ENCODE measurements around the gene IGF1R.
A peak's percentile ranks its signal among the peaks of the same experiment; 100 is the strongest.

IGF1R gene

GRCh38 chr15:98745650-98746374 lies 97.5 kb downstream of the IGF1R start:
- no peaks in the 10 kb centered on the region for H3K4me1 ChIP-seq (ENCODE audit: control insufficient read depth, insufficient read depth, low read length, unreplicated experiment)
- H2AFZ ChIP-seq (ENCODE audit: low read length, unreplicated experiment), result no peak overlapping the region
- H3K27ac ChIP-seq (ENCODE audit: low read depth, low read length), result no peak overlapping the region
- H3K36me3 ChIP-seq (ENCODE audit: insufficient read depth, low read length), result no peaks in the 10 kb centered on the region
- no peak overlapping the region for H3K4me3 ChIP-seq (ENCODE audit: low read depth, low read length)
- no peaks in the 10 kb centered on the region for H3K27me3 ChIP-seq (ENCODE audit: insufficient read depth, low read length)
- peaks cover 77% of the 10 kb centered on the region for H3K79me2 ChIP-seq (ENCODE audit: control insufficient read depth, insufficient read depth, low read length, unreplicated experiment)

- no peak overlapping the region for H2AFZ ChIP-seq (ENCODE audit: low read length, unreplicated experiment)
- H3K27me3 ChIP-seq (ENCODE audit: insufficient read depth, low read length), result no peaks in the 10 kb centered on the region
- no peak overlapping the region for H3K4me3 ChIP-seq (ENCODE audit: low read depth, low read length)
- peaks cover 81% of the 10 kb centered on the region for H3K79me2 ChIP-seq (ENCODE audit: control insufficient read depth, insufficient read depth, low read length, unreplicated experiment)
- no peak overlapping the region for H3K27ac ChIP-seq (ENCODE audit: low read depth, low read length)
- no peaks in the 10 kb centered on the region for H3K36me3 ChIP-seq (ENCODE audit: insufficient read depth, low read length)
- H3K4me1 ChIP-seq (ENCODE audit: control insufficient read depth, insufficient read depth, low read length, unreplicated experiment), result no peaks in the 10 kb centered on the region
Measured at GRCh38 chr15:98746375-98747155, 98.2 kb downstream of the IGF1R start.

- Histone ChIP-seq H3K79me2 (ENCODE audit: control insufficient read depth, insufficient read depth, low read length, unreplicated experiment) (peaks cover 69% of the 10 kb centered on the region), H3K4me3 (ENCODE audit: low read depth, low read length) (no peak overlapping the region), H3K36me3 (ENCODE audit: insufficient read depth, low read length) (no peaks in the 10 kb centered on the region), H3K4me1 (ENCODE audit: control insufficient read depth, insufficient read depth, low read length, unreplicated experiment) (peaks cover 16% of the 10 kb centered on the region), H2AFZ (ENCODE audit: low read length, unreplicated experiment) (no peak overlapping the region), H3K27me3 (ENCODE audit: insufficient read depth, low read length) (no peaks in the 10 kb centered on the region), H3K27ac (ENCODE audit: low read depth, low read length) (no peak overlapping the region)
Measured at GRCh38 chr15:98751767-98752166, 103.4 kb downstream of the IGF1R start.

- Histone ChIP-seq H3K27me3 (ENCODE audit: insufficient read depth, low read length) (no peaks in the 10 kb centered on the region), H2AFZ (ENCODE audit: low read length, unreplicated experiment) (peak overlapping the region; percentile 17), H3K27ac (ENCODE audit: low read depth, low read length) (peak overlapping the region; percentile 51), H3K79me2 (ENCODE audit: control insufficient read depth, insufficient read depth, low read length, unreplicated experiment) (peaks cover 70% of the 10 kb centered on the region), H3K36me3 (ENCODE audit: insufficient read depth, low read length) (no peaks in the 10 kb centered on the region), H3K4me3 (ENCODE audit: low read depth, low read length) (peak overlapping the region; percentile 77), H3K4me1 (ENCODE audit: control insufficient read depth, insufficient read depth, low read length, unreplicated experiment) (peaks cover 16% of the 10 kb centered on the region)
Measured at GRCh38 chr15:98753726-98754656, 105.7 kb downstream of the IGF1R start.

GRCh38 chr15:98754657-98755022 lies 106.3 kb downstream of the IGF1R start:
- Histone ChIP-seq H3K4me3 (ENCODE audit: low read depth, low read length) (peak overlapping the region; percentile 77), H3K36me3 (ENCODE audit: insufficient read depth, low read length) (no peaks in the 10 kb centered on the region), H3K27me3 (ENCODE audit: insufficient read depth, low read length) (no peaks in the 10 kb centered on the region), H2AFZ (ENCODE audit: low read length, unreplicated experiment) (peak overlapping the region; percentile 10), H3K79me2 (ENCODE audit: control insufficient read depth, insufficient read depth, low read length, unreplicated experiment) (peaks cover 68% of the 10 kb centered on the region), H3K4me1 (ENCODE audit: control insufficient read depth, insufficient read depth, low read length, unreplicated experiment) (peaks cover 16% of the 10 kb centered on the region), H3K27ac (ENCODE audit: low read depth, low read length) (peak overlapping the region; percentile 51)

- H3K27ac ChIP-seq (ENCODE audit: low read depth, low read length), result peak overlapping the region; percentile 46; the same call in 1 of the 2 replicates
- H3K4me3 ChIP-seq (ENCODE audit: low read depth, low read length), result 0 out of 2 replicates have a peak overlapping the region, but pooled peaks have one; percentile 17
- H3K79me2 ChIP-seq (ENCODE audit: control insufficient read depth, insufficient read depth, low read length, unreplicated experiment), result peaks cover 65% of the 10 kb centered on the region
Measured at GRCh38 chr15:98755138-98755537, 106.8 kb downstream of the IGF1R start.

GRCh38 chr15:98755781-98756180 lies 107.4 kb downstream of the IGF1R start:
- no peaks in the 10 kb centered on the region for H3K27me3 ChIP-seq (ENCODE audit: insufficient read depth, low read length)
- H3K27ac ChIP-seq (ENCODE audit: low read depth, low read length), result no peak overlapping the region
- H3K4me1 ChIP-seq (ENCODE audit: control insufficient read depth, insufficient read depth, low read length, unreplicated experiment), result peaks cover 16% of the 10 kb centered on the region
- H3K4me3 ChIP-seq (ENCODE audit: low read depth, low read length), result 0 out of 2 replicates have a peak overlapping the region, but pooled peaks have one; percentile 1
- H3K79me2 ChIP-seq (ENCODE audit: control insufficient read depth, insufficient read depth, low read length, unreplicated experiment), result peaks cover 66% of the 10 kb centered on the region
- no peaks in the 10 kb centered on the region for H3K36me3 ChIP-seq (ENCODE audit: insufficient read depth, low read length)
- H2AFZ ChIP-seq (ENCODE audit: low read length, unreplicated experiment), result no peak overlapping the region

More at GRCh38 chr15:98755138-98755537, 106.8 kb downstream of the IGF1R start:
- Histone ChIP-seq H2AFZ (ENCODE audit: low read length, unreplicated experiment) (peak overlapping the region; percentile 2), H3K36me3 (ENCODE audit: insufficient read depth, low read length) (no peaks in the 10 kb centered on the region), H3K4me1 (ENCODE audit: control insufficient read depth, insufficient read depth, low read length, unreplicated experiment) (peaks cover 16% of the 10 kb centered on the region), H3K27me3 (ENCODE audit: insufficient read depth, low read length) (no peaks in the 10 kb centered on the region)

GRCh38 chr15:98758224-98758623 lies 109.9 kb downstream of the IGF1R start:
- Histone ChIP-seq H3K4me3 (ENCODE audit: low read depth, low read length) (no peak overlapping the region), H3K4me1 (ENCODE audit: control insufficient read depth, insufficient read depth, low read length, unreplicated experiment) (peaks cover 16% of the 10 kb centered on the region), H3K27ac (ENCODE audit: low read depth, low read length) (no peak overlapping the region), H3K79me2 (ENCODE audit: control insufficient read depth, insufficient read depth, low read length, unreplicated experiment) (peaks cover 66% of the 10 kb centered on the region), H3K36me3 (ENCODE audit: insufficient read depth, low read length) (no peaks in the 10 kb centered on the region), H2AFZ (ENCODE audit: low read length, unreplicated experiment) (no peak overlapping the region), H3K27me3 (ENCODE audit: insufficient read depth, low read length) (no peaks in the 10 kb centered on the region)

- Histone ChIP-seq H3K4me3 (ENCODE audit: low read depth, low read length) (no peak overlapping the region), H3K36me3 (ENCODE audit: insufficient read depth, low read length) (no peaks in the 10 kb centered on the region), H3K27me3 (ENCODE audit: insufficient read depth, low read length) (no peaks in the 10 kb centered on the region), H2AFZ (ENCODE audit: low read length, unreplicated experiment) (no peak overlapping the region), H3K4me1 (ENCODE audit: control insufficient read depth, insufficient read depth, low read length, unreplicated experiment) (peaks cover 11% of the 10 kb centered on the region), H3K27ac (ENCODE audit: low read depth, low read length) (no peak overlapping the region), H3K79me2 (ENCODE audit: control insufficient read depth, insufficient read depth, low read length, unreplicated experiment) (peaks cover 70% of the 10 kb centered on the region)
Measured at GRCh38 chr15:98759277-98759676, 110.9 kb downstream of the IGF1R start.

- H2AFZ ChIP-seq (ENCODE audit: low read length, unreplicated experiment), result no peak overlapping the region
- H3K27me3 ChIP-seq (ENCODE audit: insufficient read depth, low read length), result no peaks in the 10 kb centered on the region
Measured at GRCh38 chr15:98760112-98760826, 111.9 kb downstream of the IGF1R start.

More at GRCh38 chr15:98760112-98760826, 111.9 kb downstream of the IGF1R start:
- Histone ChIP-seq H3K27ac (ENCODE audit: low read depth, low read length) (no peak overlapping the region), H3K79me2 (ENCODE audit: control insufficient read depth, insufficient read depth, low read length, unreplicated experiment) (peaks cover 64% of the 10 kb centered on the region), H3K4me3 (ENCODE audit: low read depth, low read length) (no peak overlapping the region), H3K36me3 (ENCODE audit: insufficient read depth, low read length) (no peaks in the 10 kb centered on the region), H3K4me1 (ENCODE audit: control insufficient read depth, insufficient read depth, low read length, unreplicated experiment) (peaks cover 1% of the 10 kb centered on the region)
